HG03558 (cell line): ENCODE data around the gene CREBRF.
"Not testable (repeated sequence)": the region's sequence is repeated elsewhere in the genome, so short reads cannot be mapped to it uniquely, and the experiment has no call there.

Experiments used
- ATAC-seq: cut with Tn5 transposase; IDR thresholded peaks from one replicate; pipeline ENCODE4 v1.9.1; 2021; ENCODE audit warnings: moderate number of reproducible peaks; ENCODE audit not compliant: unreplicated experiment; ENCODE audit errors: extremely low read depth

CREBRF gene

GRCh38 chr5:173148354-173148753, 92.2 kb downstream of the CREBRF start:
- no peak for ATAC-seq

GRCh38 chr5:173152547-173152946, 96.4 kb downstream of the CREBRF start:
- no peak for ATAC-seq

GRCh38 chr5:173153842-173154241, 97.7 kb downstream of the CREBRF start:
- ATAC-seq: no peak

- not testable (repeated sequence) for ATAC-seq
These were observed 98.5 kb downstream of the CREBRF start for GRCh38 chr5:173154619-173155018.

GRCh38 chr5:173155912-173156311, 99.8 kb downstream of the CREBRF start:
- no peak for ATAC-seq

- ATAC-seq: no peak
These were observed 102.2 kb downstream of the CREBRF start for GRCh38 chr5:173158366-173158765.

GRCh38 chr5:173159256-173159655, 103.1 kb downstream of the CREBRF start:
- no peak for ATAC-seq

GRCh38 chr5:173161148-173161547, 105.0 kb downstream of the CREBRF start:
- ATAC-seq: no peak

GRCh38 chr5:173163219-173163618, 107.1 kb downstream of the CREBRF start:
- ATAC-seq: no peak

GRCh38 chr5:173165177-173166016, 109.2 kb downstream of the CREBRF start:
- no peak for ATAC-seq

GRCh38 chr5:173172166-173172565, 116.0 kb downstream of the CREBRF start:
- no peak for ATAC-seq

GRCh38 chr5:173175523-173175922, 119.4 kb downstream of the CREBRF start:
- ATAC-seq: no peak

GRCh38 chr5:173178369-173178910, 122.3 kb downstream of the CREBRF start:
- ATAC-seq: no peak

GRCh38 chr5:173180331-173180730, 124.2 kb downstream of the CREBRF start:
- ATAC-seq: no peak

GRCh38 chr5:173187054-173187743, 131.0 kb downstream of the CREBRF start:
- no peak for ATAC-seq

- ATAC-seq: no peak
These were observed 132.1 kb downstream of the CREBRF start for GRCh38 chr5:173188280-173188679.
